Measurements from ENCODE around the gene PXMP4. TPM values are rescaled to one million over a fixed set of nuclear protein-coding genes. Genes with fewer than 3 reads are reported as not detected.

Gene PXMP4
- total RNA-seq, 1 experiment from 2014 or later = 5.5 TPM

- DNase-seq (ENCODE audit: low read depth) = no peak
Observed at GRCh38 chr20:33670715-33671499, 49.2 kb downstream of the PXMP4 start.

- DNase-seq (ENCODE audit: low read depth) = peak; percentile 51
Observed at GRCh38 chr20:33669873-33670640, 50.1 kb downstream of the PXMP4 start.

GRCh38 chr20:33669224-33669623 lies 50.9 kb downstream of the PXMP4 start:
- DNase-seq (ENCODE audit: low read depth) = no peak

GRCh38 chr20:33668466-33669155 lies 51.5 kb downstream of the PXMP4 start:
- no peak for DNase-seq (ENCODE audit: low read depth)

- DNase-seq (ENCODE audit: low read depth) = no peak
Observed at GRCh38 chr20:33667676-33668465, 52.2 kb downstream of the PXMP4 start.

GRCh38 chr20:33667245-33667675 lies 52.9 kb downstream of the PXMP4 start:
- no peak for DNase-seq (ENCODE audit: low read depth)

- DNase-seq (ENCODE audit: low read depth) = peak; percentile 87
Observed at GRCh38 chr20:33666293-33667244, 53.5 kb downstream of the PXMP4 start, which contains the start of gene ACTL10. TSS of gene ACTL10 (plus strand) at chr20:33666943. CDS start at chr20:33667498, 555 bp downstream.

- DNase-seq (ENCODE audit: low read depth) = no peak
Observed at GRCh38 chr20:33664762-33665144, 55.4 kb downstream of the PXMP4 start.

- DNase-seq (ENCODE audit: low read depth) = no peak
Observed at GRCh38 chr20:33664085-33664761, 55.9 kb downstream of the PXMP4 start.

GRCh38 chr20:33663161-33664084 lies 56.7 kb downstream of the PXMP4 start:
- DNase-seq (ENCODE audit: low read depth) = peak; percentile 65

GRCh38 chr20:33662172-33662571 lies 57.9 kb downstream of the PXMP4 start, which contains the start of gene C20orf144:
TSS of gene C20orf144 (plus strand) at chr20:33662327. CDS start at chr20:33662346, 19 bp downstream.
- no peak for DNase-seq (ENCODE audit: low read depth)

GRCh38 chr20:33660685-33661058 lies 59.4 kb downstream of the PXMP4 start:
- no peak for DNase-seq (ENCODE audit: low read depth)

- no peak for DNase-seq (ENCODE audit: low read depth)
Observed at GRCh38 chr20:33660035-33660684, 60.0 kb downstream of the PXMP4 start.

- no peak for DNase-seq (ENCODE audit: low read depth)
Observed at GRCh38 chr20:33659341-33660034, 60.6 kb downstream of the PXMP4 start.

- DNase-seq (ENCODE audit: low read depth) = no peak
Observed at GRCh38 chr20:33658929-33659328, 61.2 kb downstream of the PXMP4 start.

GRCh38 chr20:33658510-33658909 lies 61.6 kb downstream of the PXMP4 start:
- no peak for DNase-seq (ENCODE audit: low read depth)

GRCh38 chr20:33657704-33658095 lies 62.4 kb downstream of the PXMP4 start:
- DNase-seq (ENCODE audit: low read depth) = no peak

All from LHCN-M2 (cell line).